ENCODE measurements around the gene ZNF629. TPM values are rescaled to one million over a fixed set of nuclear protein-coding genes. Genes with fewer than 3 reads are reported as not detected.
A peak's percentile ranks its signal among the peaks of the same experiment; 100 is the strongest.

ZNF629 gene
- polyA plus RNA-seq, 1 of the 3 experiments (the other 2 are of a cell fraction): 4.7 TPM

- Histone ChIP-seq H3K9me2 (no peaks in the 10 kb centered on the region), H3K36me3 (replicated peaks in 1 of 2; ENCODE audit: control insufficient read depth in 1 of 2, insufficient read depth in 2 of 2, low read length in 1 of 2) (peaks cover 29 to 57% of the 10 kb centered on the region in 2 experiments), H3K79me2 (ENCODE audit: insufficient read depth) (peaks cover 49% of the 10 kb centered on the region), H4K20me1 (ENCODE audit: insufficient read depth) (no peaks in the 10 kb centered on the region), H3K9ac (peak overlapping the region; percentile 89), H2AFZ (ENCODE audit: low read depth) (peak overlapping the region; percentile 70), H3K4me3 (ENCODE audit: low read depth in 2 of 2, low read length in 1 of 2) (peak overlapping the region; percentile 95 to 97), H3K4me1 (ENCODE audit: control insufficient read depth in 1 of 2, insufficient read depth in 2 of 2, low read depth in 1 of 2, low read length in 1 of 2) (peaks cover 15 to 26% of the 10 kb centered on the region in 2 experiments), H3K9me3 (no peaks in the 10 kb centered on the region), H3K4me2 (peak overlapping the region; percentile 100), H3K27me3 (ENCODE audit: insufficient read depth) (no peaks in the 10 kb centered on the region), H3K27ac (ENCODE audit: low read depth in 2 of 2, low read length in 1 of 2) (peak overlapping the region; percentile 77 to 79), H3F3A (replicated peaks; ENCODE audit: insufficient read depth) (peaks cover 7% of the 10 kb centered on the region)
- CTCF ChIA-PET: no interaction called here
- POLR2A ChIA-PET: no interaction called here
- DNase-seq: peak; percentile 72
- TF ChIP-seq MEF2A (IDR thresholded peaks at IDR 0.05; ENCODE audit: borderline replicate concordance, low read depth) (no peak), POLR2AphosphoS5 (IDR thresholded peaks at IDR 0.05; ENCODE audit: low read depth, low read length) (no peak), CHD2 (IDR thresholded peaks at IDR 0.05; ENCODE audit: low read length, partially characterized antibody) (no peak), MXI1 (IDR thresholded peaks at IDR 0.05; ENCODE audit: low read depth, low read length) (no peak), JUND (IDR thresholded peaks at IDR 0.05) (no peak), NFIC (IDR thresholded peaks at IDR 0.05; ENCODE audit: borderline replicate concordance) (no peak), REST (IDR thresholded peaks at IDR 0.05; ENCODE audit: low read depth, low read length) (no peak), FOSL2 (IDR thresholded peaks at IDR 0.05; ENCODE audit: borderline replicate concordance, low read depth) (no peak), GABPA (IDR thresholded peaks at IDR 0.05; ENCODE audit: low read depth) (peak; percentile 56), YY1 (IDR thresholded peaks at IDR 0.05; ENCODE audit: low read depth) (no peak), RAD21 (IDR thresholded peaks at IDR 0.05; ENCODE audit: low read length) (no peak), ELF1 (IDR thresholded peaks at IDR 0.05) (no peak), MAX (IDR thresholded peaks at IDR 0.05; ENCODE audit: low read depth) (0 out of 2 replicates have a peak, but pooled peaks have one; percentile 9), TCF12 (IDR thresholded peaks at IDR 0.05) (no peak), RFX5 (IDR thresholded peaks at IDR 0.05; ENCODE audit: low read length) (no peak)
- WGBS (ENCODE audit: low lambda C conversion rate): 3% methylated on average over 40 of the region's 64 CpGs
Measured at GRCh38 chr16:30761427-30761927, 25.5 kb downstream of the ZNF629 start.

All from SK-N-SH (cell line).